Measurements from ENCODE around the gene ZFPM1. TPM values are rescaled to one million over a fixed set of nuclear protein-coding genes. Genes with fewer than 3 reads are reported as not detected.

Gene ZFPM1
- total RNA-seq, 4 donors from 2014 or later = 0.31 to 0.71 (median 0.56) TPM

- Histone ChIP-seq H3K9me3 (no peaks in the 10 kb centered on the region), H3K4me3 (no peak overlapping the region), H3K4me1 (peaks cover 0 to 8% of the 10 kb centered on the region in 2 donors), H3K27me3 (peaks cover 27 to 45% (median 41%) of the 10 kb centered on the region in 3 donors), H3K27ac (no peak overlapping the region), H3K36me3 (no peaks in the 10 kb centered on the region)
- TF ChIP-seq CTCF (IDR thresholded peaks at IDR 0.05 in 4 of 5, conservative IDR thresholded peaks at IDR 0.05 in 1 of 5) = no peak
- TF ChIP-seq POLR2A (IDR thresholded peaks at IDR 0.05) = no peak
- in situ Hi-C loops (cut with MboI; ENCODE audit: low sequenced_read_pairs in 4 of 4) (loop anchor here in 1 of 4 donors (25.0 kb wide), 1 partner anchor 129 kb away; the partner anchor contains the start of gene ZC3H18), intact Hi-C loops (cut with DNase I; ENCODE audit: low total_unique reads) (loop anchor here (10.0 kb wide), 1 partner anchor 449 kb away; no protein-coding TSS in a partner anchor)
- DNase-seq (no peak), ATAC-seq (no peak)
Observed at GRCh38 chr16:88433632-88434352, 19.3 kb upstream of the ZFPM1 start.

- Histone ChIP-seq H3K4me1 (peaks cover 0 to 8% of the 10 kb centered on the region in 2 donors), H3K9me3 (no peaks in the 10 kb centered on the region), H3K27me3 (peaks cover 27 to 41% (median 35%) of the 10 kb centered on the region in 3 donors), H3K36me3 (no peaks in the 10 kb centered on the region), H3K4me3 (no peak overlapping the region), H3K27ac (no peak overlapping the region)
- TF ChIP-seq CTCF (IDR thresholded peaks at IDR 0.05 in 4 of 5, conservative IDR thresholded peaks at IDR 0.05 in 1 of 5) (no peak), POLR2A (IDR thresholded peaks at IDR 0.05) (no peak)
- no peak for DNase-seq
- intact Hi-C loops (cut with DNase I; ENCODE audit: low total_unique reads) (loop anchor here (10.0 kb wide), 1 partner anchor 450 kb away; no protein-coding TSS in a partner anchor), in situ Hi-C loops (cut with MboI; ENCODE audit: low sequenced_read_pairs in 4 of 4) (loop anchor here in 1 of 4 donors (25.0 kb wide), 1 partner anchor 128 kb away; the partner anchor contains the start of gene ZC3H18)
- no peak for ATAC-seq
Observed at GRCh38 chr16:88434353-88434690, 18.8 kb upstream of the ZFPM1 start.

DNA sequence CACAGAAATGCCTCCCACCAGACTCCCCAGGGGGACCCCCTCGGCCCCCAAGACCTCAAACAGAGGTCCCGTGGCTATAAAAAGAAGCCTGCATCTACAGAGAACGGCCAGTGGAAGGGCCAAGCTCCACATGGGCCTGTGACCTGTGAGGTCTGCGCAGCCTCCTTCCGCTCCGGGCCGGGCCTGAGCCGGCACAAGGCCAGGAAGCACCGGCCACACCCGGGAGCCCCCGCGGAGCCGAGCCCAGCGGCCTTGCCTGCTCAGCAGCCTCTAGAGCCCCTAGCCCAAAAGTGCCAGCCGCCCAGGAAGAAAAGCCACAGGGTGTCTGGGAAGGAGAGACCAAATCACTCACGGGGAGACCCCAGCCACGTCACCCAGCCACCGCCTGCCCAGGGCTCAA, 18.3 kb upstream of the ZFPM1 start:
- H3K4me1 ChIP-seq = peaks cover 0 to 8% of the 10 kb centered on the region in 2 donors
- no peaks in the 10 kb centered on the region for H3K36me3 ChIP-seq
- ATAC-seq (no peak), DNase-seq (no peak)
- H3K27me3 ChIP-seq = peaks cover 23 to 37% (median 31%) of the 10 kb centered on the region in 3 donors
- no peak for TF ChIP-seq CTCF (IDR thresholded peaks at IDR 0.05 in 4 of 5, conservative IDR thresholded peaks at IDR 0.05 in 1 of 5)
- TF ChIP-seq POLR2A (IDR thresholded peaks at IDR 0.05) = no peak
- H3K27ac ChIP-seq = no peak overlapping the region
- H3K4me3 ChIP-seq = no peak overlapping the region
- in situ Hi-C loops (cut with MboI; ENCODE audit: low sequenced_read_pairs in 4 of 4) = loop anchor here in 1 of 4 donors (25.0 kb wide), 1 partner anchor 128 kb away; the partner anchor contains the start of gene ZC3H18
- H3K9me3 ChIP-seq = no peaks in the 10 kb centered on the region
- intact Hi-C loops (cut with DNase I; ENCODE audit: low total_unique reads) = loop anchor here (10.0 kb wide), 1 partner anchor 450 kb away; no protein-coding TSS in a partner anchor

DNA sequence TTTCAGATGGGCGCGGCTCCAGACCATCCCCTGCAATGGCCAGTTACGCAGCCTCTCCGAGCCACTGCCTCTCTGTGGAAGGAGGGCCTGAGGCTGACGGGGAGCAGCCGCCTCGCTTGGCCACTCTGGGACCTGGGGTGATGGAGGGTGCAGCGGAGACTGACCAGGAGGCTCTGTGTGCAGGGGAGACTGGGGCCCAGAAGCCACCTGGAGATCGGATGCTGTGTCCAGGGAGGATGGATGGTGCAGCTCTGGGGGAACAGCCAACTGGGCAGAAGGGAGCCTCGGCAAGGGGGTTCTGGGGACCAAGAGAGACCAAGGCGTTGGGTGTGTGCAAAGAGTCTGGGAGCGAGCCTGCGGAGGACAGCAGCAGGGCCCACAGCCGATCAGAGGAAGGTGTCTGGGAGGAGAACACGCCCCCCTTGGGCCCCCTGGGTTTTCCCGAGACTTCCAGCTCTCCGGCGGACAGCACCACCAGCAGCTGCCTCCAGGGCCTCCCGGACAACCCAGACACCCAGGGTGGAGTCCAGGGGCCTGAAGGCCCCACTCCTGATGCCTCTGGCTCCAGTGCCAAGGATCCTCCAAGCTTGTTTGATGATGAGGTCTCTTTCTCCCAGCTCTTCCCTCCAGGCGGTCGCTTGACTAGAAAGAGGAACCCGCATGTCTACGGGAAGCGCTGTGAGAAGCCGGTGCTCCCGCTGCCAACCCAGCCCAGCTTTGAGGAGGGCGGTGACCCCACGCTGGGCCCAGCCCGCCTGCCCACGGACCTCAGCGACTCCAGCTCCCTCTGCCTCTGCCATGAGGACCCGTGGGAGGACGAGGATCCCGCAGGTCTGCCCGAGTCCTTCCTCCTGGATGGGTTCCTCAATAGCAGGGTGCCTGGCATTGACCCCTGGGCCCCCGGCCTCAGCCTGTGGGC, 17.4 kb upstream of the ZFPM1 start:
- Histone ChIP-seq H3K4me1 (peaks cover 0 to 8% of the 10 kb centered on the region in 2 donors), H3K27me3 (peaks cover 17 to 27% (median 25%) of the 10 kb centered on the region in 3 donors), H3K36me3 (no peaks in the 10 kb centered on the region), H3K27ac (no peak overlapping the region), H3K9me3 (no peaks in the 10 kb centered on the region), H3K4me3 (no peak overlapping the region)
- no peak for DNase-seq
- TF ChIP-seq CTCF (IDR thresholded peaks at IDR 0.05 in 4 of 5, conservative IDR thresholded peaks at IDR 0.05 in 1 of 5) = no peak
- no peak for TF ChIP-seq POLR2A (IDR thresholded peaks at IDR 0.05)
- in situ Hi-C loops (cut with MboI; ENCODE audit: low sequenced_read_pairs in 4 of 4) (loop anchor here in 1 of 4 donors (25.0 kb wide), 1 partner anchor 127 kb away; the partner anchor contains the start of gene ZC3H18), intact Hi-C loops (cut with DNase I; ENCODE audit: low total_unique reads) (loop anchor here (10.0 kb wide), 1 partner anchor 451 kb away; no protein-coding TSS in a partner anchor)
- ATAC-seq = no peak
